NCI-H187 (cell line): ENCODE measurements around the gene RPS2.
"Not testable (repeated sequence)": the region's sequence is repeated elsewhere in the genome, so short reads cannot be mapped to it uniquely, and the experiment has no call there.

Experiments
- DNase-seq, 2 experiments: peaks; one replicate each; lab custom pipeline; 2025; lab: John Stamatoyannopoulos, UW

RPS2 gene

GRCh38 chr16:1942047-1942809, 22.4 kb downstream of the RPS2 start:
- no peak for DNase-seq

- DNase-seq: no peak
Measured at GRCh38 chr16:1941162-1942046, 23.2 kb downstream of the RPS2 start.

GRCh38 chr16:1940273-1941161, 24.1 kb downstream of the RPS2 start:
- no peak for DNase-seq

- not testable (repeated sequence) for DNase-seq
Measured at GRCh38 chr16:1939833-1940232, 24.8 kb downstream of the RPS2 start.

GRCh38 chr16:1938910-1939309, 25.7 kb downstream of the RPS2 start:
- DNase-seq: no peak

GRCh38 chr16:1938316-1938715, 26.3 kb downstream of the RPS2 start:
- DNase-seq: no peak

- no peak for DNase-seq
Measured at GRCh38 chr16:1936945-1937479, 27.6 kb downstream of the RPS2 start.

GRCh38 chr16:1933097-1933661, 31.4 kb downstream of the RPS2 start:
- no peak for DNase-seq

GRCh38 chr16:1932050-1933028, 32.3 kb downstream of the RPS2 start:
- DNase-seq: no peak

- no peak for DNase-seq
Measured at GRCh38 chr16:1930338-1930720, 34.3 kb downstream of the RPS2 start.

GRCh38 chr16:1929578-1930337, 34.9 kb downstream of the RPS2 start:
- peak; percentile 86 to 92 for DNase-seq

GRCh38 chr16:1929105-1929504, 35.5 kb downstream of the RPS2 start:
- DNase-seq: no peak

- no peak for DNase-seq
Measured at GRCh38 chr16:1926271-1926670, 38.4 kb downstream of the RPS2 start.

- no peak for DNase-seq
Measured at GRCh38 chr16:1924095-1924494, 40.5 kb downstream of the RPS2 start.

- no peak for DNase-seq
Measured at GRCh38 chr16:1923299-1924034, 41.2 kb downstream of the RPS2 start.

- DNase-seq: no peak
Measured at GRCh38 chr16:1922357-1922756, 42.3 kb downstream of the RPS2 start.

GRCh38 chr16:1920727-1921171, 43.9 kb downstream of the RPS2 start:
- DNase-seq: peak; percentile 46 to 67

- DNase-seq: not testable (repeated sequence)
Measured at GRCh38 chr16:1920122-1920521, 44.5 kb downstream of the RPS2 start.
